Esophagus (tissue), 2 donors: Measurements from ENCODE around the gene ZNF579. TPM values are rescaled to one million over a fixed set of nuclear protein-coding genes. Genes with fewer than 3 reads are reported as not detected.

Experiments used
- H3K27ac ChIP-seq, 2 donors: one replicate each; pipeline ENCODE4 v1.5.1; 2013; ENCODE audit warnings: low read depth in 2 of 2, mild to moderate bottlenecking in 2 of 2, inconsistent platforms in 1 of 2, low read length in 1 of 2, moderate library complexity in 1 of 2
- H3K27me3 ChIP-seq, 2 donors: one replicate each; pipeline ENCODE4 v1.6.1; 2013; ENCODE audit warnings: low read length in 2 of 2, control low read depth in 1 of 2, mild to moderate bottlenecking in 1 of 2; ENCODE audit not compliant: insufficient read depth in 2 of 2, control insufficient read depth in 1 of 2
- H3K36me3 ChIP-seq, 2 donors: one replicate each; pipeline ENCODE4 v1.6.1; 2013; ENCODE audit warnings: low read length in 1 of 2; ENCODE audit not compliant: control insufficient read depth in 2 of 2, insufficient read depth in 2 of 2
- H3K4me1 ChIP-seq, 2 donors: one replicate each; pipeline ENCODE4 v1.6.1; 2013; ENCODE audit warnings: low read length in 1 of 2; ENCODE audit not compliant: control insufficient read depth in 2 of 2, insufficient read depth in 2 of 2
- H3K4me3 ChIP-seq, 2 donors: one replicate each; pipeline ENCODE4 v1.5.1; 2013; ENCODE audit warnings: low read length in 2 of 2, mild to moderate bottlenecking in 2 of 2, low read depth in 1 of 2, moderate library complexity in 1 of 2
- H3K9me3 ChIP-seq, 2 donors: one replicate each; pipeline ENCODE4 v1.6.1; 2013; ENCODE audit warnings: mild to moderate bottlenecking in 2 of 2, low read depth in 1 of 2, low read length in 1 of 2, moderate library complexity in 1 of 2; ENCODE audit not compliant: control insufficient read depth in 2 of 2, insufficient read depth in 1 of 2
- WGBS, 2 donors: extraction: QIAGEN DNeasy Blood & Tissue Kit; methylation state at CpG; one replicate each; pipeline ENCODE4 v1.1.7; 2013; 5-methylcytosine and 5-hydroxymethylcytosine counted together
- polyA plus RNA-seq, 2 donors: library from polyadenylated mRNA; stranded (reverse); fragments of 200-250 nt; gene quantifications; one replicate each; pipeline ENCODE4 v1.2.3, GENCODE V29; 2013
- donor health status: healthy with polysubstance abuse.
- donor health status: Bipolar disorder and iron deficiency.

ZNF579 gene, protein sequence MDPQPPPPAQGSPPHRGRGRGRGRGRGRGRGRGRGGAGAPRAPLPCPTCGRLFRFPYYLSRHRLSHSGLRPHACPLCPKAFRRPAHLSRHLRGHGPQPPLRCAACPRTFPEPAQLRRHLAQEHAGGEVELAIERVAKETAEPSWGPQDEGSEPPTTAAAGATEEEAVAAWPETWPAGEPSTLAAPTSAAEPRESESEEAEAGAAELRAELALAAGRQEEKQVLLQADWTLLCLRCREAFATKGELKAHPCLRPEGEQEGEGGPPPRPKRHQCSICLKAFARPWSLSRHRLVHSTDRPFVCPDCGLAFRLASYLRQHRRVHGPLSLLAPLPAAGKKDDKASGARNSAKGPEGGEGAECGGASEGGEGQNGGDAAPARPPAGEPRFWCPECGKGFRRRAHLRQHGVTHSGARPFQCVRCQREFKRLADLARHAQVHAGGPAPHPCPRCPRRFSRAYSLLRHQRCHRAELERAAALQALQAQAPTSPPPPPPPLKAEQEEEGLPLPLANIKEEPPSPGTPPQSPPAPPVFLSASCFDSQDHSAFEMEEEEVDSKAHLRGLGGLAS
- polyA plus RNA-seq, result 1 to 10 TPM; 3.4 to 4.4 TPM

DNA sequence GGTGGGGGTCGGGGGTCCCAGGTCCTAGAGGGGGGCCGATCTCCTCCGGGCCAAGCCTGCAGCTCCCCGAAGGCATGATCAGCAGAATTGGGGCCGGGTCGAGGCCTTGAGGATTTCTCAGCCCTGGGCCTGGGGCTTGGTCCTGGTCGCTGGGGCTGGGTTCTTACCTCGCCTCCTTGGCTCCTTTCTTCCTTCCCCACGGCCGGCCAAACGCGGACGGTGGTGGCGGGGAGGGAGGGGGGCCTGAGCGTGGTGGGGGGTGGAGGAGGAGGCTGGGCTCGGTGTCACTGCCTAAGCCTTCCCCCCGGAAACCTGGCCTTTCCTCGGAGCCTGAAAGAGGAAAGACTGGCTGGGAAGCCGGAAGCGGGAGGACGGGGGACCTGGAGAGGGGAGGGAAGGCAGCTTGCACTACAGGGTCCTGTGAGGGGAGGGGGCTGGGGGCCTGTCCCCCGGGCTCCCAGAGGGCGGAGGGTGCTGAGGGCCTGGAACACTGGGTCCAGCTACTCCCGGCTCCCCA lies at the start of gene ZNF579:
Gene ZNF579 (minus strand): TSS at position 221 of the 517 bp plus-strand sequence. CDS start 1,209 bp downstream, outside the sequence.
- Histone ChIP-seq H3K27me3 (no peaks in the 10 kb centered on the region), H3K4me1 (peaks cover 0 to 4% of the 10 kb centered on the region in 2 donors), H3K27ac (peak within 1 kb of the TSS; percentile 76 to 83), H3K9me3 (no peaks in the 10 kb centered on the region), H3K36me3 (peaks cover 4 to 9% of the 10 kb centered on the region in 2 donors), H3K4me3 (peak within 1 kb of the TSS; percentile 68 to 86)
- 0 to 1% methylated on average over 16 to 24 of the region's 24 CpGs for WGBS, 2 donors

DNA sequence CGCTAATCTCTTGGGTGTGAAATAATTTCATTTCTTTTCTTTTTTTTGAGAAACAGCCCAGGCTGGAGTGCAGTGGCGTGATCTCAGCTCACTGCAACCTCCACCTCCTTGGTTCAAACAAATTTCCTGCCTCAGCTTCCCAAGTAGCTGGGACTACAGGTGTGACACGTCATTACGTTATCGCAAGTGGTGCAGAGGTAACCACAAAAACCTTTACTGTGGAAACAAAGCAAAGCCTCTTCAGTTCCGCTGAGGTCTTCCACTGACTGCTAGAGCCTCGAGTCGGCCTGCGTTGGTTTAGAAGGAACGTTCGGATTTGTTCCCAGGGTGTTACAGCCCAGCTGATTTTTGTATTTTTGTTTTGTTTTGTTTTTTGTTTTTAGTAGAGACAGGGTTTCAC lies 45.7 kb upstream of the ZNF579 start:
- 62 to 83% methylated on average over 11 of the region's 11 CpGs for WGBS, 2 donors
- peaks cover 0 to 4% of the 10 kb centered on the region in 2 donors for H3K36me3 ChIP-seq

GRCh38 chr19:55625004-55625326 lies 44.3 kb upstream of the ZNF579 start:
- Histone ChIP-seq H3K27ac (peak overlapping the region; percentile 96 to 98), H3K4me3 (peak overlapping the region in 1 of 2 donors; percentile 46), H3K27me3 (no peaks in the 10 kb centered on the region), H3K36me3 (peaks cover 0 to 8% of the 10 kb centered on the region in 2 donors), H3K4me1 (peaks cover 0 to 1% of the 10 kb centered on the region in 2 donors), H3K9me3 (no peaks in the 10 kb centered on the region)
- 36 to 43% methylated on average over 11 of the region's 11 CpGs for WGBS, 2 donors

More for the DNA sequence above, 45.7 kb upstream of the ZNF579 start:
- no peaks in the 10 kb centered on the region for H3K27me3 ChIP-seq
- no peak overlapping the region for H3K27ac ChIP-seq
- no peaks in the 10 kb centered on the region for H3K9me3 ChIP-seq
- peaks cover 0 to 1% of the 10 kb centered on the region in 2 donors for H3K4me1 ChIP-seq
- H3K4me3 ChIP-seq, result no peak overlapping the region

DNA sequence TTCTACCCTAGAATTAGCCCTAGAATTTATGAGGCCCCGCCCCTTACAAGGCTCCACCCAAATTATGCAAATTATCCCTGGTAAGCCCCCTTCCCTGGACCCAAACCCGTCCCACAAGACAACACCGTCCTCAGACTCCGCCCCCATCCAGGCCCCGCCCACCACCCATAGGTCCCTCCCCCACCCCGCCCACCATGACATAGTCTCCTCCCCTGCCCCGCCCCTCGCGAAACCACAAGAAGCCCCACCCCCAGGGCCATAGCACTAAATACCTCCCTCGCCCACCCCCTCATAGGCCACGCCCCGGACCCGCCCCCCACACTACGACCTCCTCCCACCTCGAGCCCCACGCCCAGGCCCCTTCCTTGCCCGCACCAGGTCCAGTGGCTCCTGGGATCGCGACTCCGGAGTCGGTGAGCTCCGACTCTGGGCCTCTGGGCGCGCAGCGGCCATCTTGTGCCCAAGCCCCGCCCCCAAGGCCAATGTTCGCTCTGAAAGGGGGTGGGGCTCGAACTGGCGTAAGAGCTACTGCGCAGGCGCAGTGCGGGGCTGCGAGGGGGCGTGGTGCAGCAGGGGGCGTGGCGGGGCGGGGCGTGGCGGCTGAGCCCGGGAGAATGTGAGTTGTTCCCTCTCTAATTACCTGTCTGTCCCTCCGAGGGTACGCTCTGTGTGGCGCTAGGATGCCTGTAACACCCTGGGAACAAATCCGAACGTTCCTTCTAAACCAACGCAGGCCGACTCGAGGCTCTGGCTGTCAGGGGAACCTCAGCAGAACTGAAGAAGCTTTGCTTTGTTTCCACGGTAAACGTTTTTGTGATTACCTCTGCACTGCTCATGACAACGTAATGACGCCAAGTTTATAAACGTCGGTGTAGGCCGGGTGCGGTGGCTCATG lies 43.7 kb upstream of the ZNF579 start, which contains the start of gene ZNF784:
Gene ZNF784 (minus strand): TSS at position 458 of the 895 bp plus-strand sequence. CDS start 5 bp downstream, at position 453.
- H3K27me3 ChIP-seq, result no peaks in the 10 kb centered on the region
- peaks cover 0 to 1% of the 10 kb centered on the region in 2 donors for H3K4me1 ChIP-seq
- no peaks in the 10 kb centered on the region for H3K9me3 ChIP-seq
- 0 to 1% methylated on average over 53 to 56 of the region's 56 CpGs for WGBS, 2 donors
- peaks cover 0 to 8% of the 10 kb centered on the region in 2 donors for H3K36me3 ChIP-seq
- H3K4me3 ChIP-seq, result peak within 1 kb of the TSS; percentile 46 to 72
- H3K27ac ChIP-seq, result peak within 1 kb of the TSS; percentile 96 to 98

- Histone ChIP-seq H3K27ac (no peak overlapping the region), H3K27me3 (no peaks in the 10 kb centered on the region), H3K36me3 (peaks cover 0 to 8% of the 10 kb centered on the region in 2 donors), H3K4me1 (peaks cover 0 to 1% of the 10 kb centered on the region in 2 donors), H3K4me3 (no peak overlapping the region), H3K9me3 (no peaks in the 10 kb centered on the region)
- 53 to 57% methylated on average over 7 of the region's 7 CpGs for WGBS, 2 donors
These were observed 42.9 kb upstream of the ZNF579 start for GRCh38 chr19:55623561-55623960.

GRCh38 chr19:55623130-55623529 lies 42.5 kb upstream of the ZNF579 start:
- Histone ChIP-seq H3K9me3 (no peaks in the 10 kb centered on the region), H3K4me3 (no peak overlapping the region), H3K36me3 (peaks cover 0 to 8% of the 10 kb centered on the region in 2 donors), H3K27me3 (no peaks in the 10 kb centered on the region), H3K27ac (no peak overlapping the region), H3K4me1 (peaks cover 0 to 1% of the 10 kb centered on the region in 2 donors)
- WGBS, 2 donors, result 93 to 98% methylated on average over 7 of the region's 7 CpGs

DNA sequence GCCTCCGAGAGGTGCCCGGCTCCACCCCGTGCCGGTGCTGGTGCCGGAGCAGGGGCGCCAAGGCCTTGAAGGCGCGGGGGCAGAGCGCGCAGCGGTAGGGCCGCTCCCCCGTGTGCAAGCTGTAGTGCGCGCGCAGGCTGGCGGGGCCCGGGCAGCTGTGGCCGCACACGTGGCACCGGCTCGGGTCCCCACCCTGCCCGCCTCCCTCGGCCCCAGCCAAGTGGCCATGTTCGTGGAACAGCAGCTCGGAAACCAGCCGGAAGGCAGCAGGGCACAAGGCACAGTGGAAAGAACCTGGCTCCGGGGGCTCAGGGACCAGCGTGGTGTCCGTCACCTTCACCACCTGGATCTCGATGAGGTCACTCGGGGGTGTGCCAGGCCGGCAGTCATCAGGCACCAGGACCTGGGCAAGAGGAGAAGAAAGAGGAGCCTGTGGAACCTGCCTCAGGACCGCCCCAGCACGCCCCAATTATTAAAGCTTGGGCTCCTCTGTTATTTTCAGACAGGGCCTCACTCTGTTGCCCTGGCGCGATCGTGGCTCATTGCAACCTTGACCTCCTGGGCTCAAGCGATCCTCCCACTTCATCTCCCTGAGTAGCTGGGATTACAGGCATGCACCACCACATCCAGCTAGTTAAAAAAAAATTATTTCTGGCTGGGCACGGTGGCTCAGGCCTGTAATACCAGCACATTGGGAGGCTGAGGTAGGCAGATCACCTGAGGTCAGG lies 41.8 kb upstream of the ZNF579 start:
- H3K4me3 ChIP-seq, result no peak overlapping the region
- no peak overlapping the region for H3K27ac ChIP-seq
- H3K4me1 ChIP-seq, result peaks cover 0 to 1% of the 10 kb centered on the region in 2 donors
- H3K36me3 ChIP-seq, result peaks cover 0 to 9% of the 10 kb centered on the region in 2 donors
- WGBS, 2 donors, result 93 to 95% methylated on average over 40 of the region's 40 CpGs
- no peaks in the 10 kb centered on the region for H3K9me3 ChIP-seq
- H3K27me3 ChIP-seq, result no peaks in the 10 kb centered on the region

DNA sequence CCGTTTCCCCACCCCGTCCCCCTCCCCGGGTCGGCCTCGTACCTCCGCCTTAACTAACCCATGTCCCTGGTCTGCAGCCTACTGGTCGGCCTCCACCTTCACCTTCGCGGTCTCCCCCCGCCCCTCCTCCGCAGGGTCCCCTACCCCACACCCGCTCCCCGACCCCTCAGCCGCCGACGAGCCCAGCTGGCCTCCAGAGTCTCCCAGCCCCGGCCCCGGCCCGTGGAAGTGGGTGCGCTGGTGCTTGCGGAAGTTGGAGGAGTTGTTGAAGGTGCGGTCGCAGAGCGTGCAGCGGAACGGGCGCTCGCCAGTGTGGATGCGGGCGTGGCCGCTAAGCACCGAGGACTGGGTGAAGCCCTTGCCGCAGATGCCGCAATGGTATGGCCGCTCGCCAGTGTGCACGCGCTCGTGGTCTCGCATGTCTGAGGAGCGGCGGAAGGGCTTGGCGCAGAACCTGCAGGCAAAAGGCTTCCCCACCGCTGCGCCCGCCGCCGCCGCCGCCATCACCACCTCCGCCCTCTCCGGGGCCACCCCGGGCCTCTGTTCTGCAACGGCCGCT lies 41.1 kb upstream of the ZNF579 start:
- no peaks in the 10 kb centered on the region for H3K27me3 ChIP-seq
- H3K27ac ChIP-seq, result no peak overlapping the region
- peaks cover 0 to 12% of the 10 kb centered on the region in 2 donors for H3K36me3 ChIP-seq
- WGBS, 2 donors, result 95 to 96% methylated on average over 55 of the region's 55 CpGs
- no peaks in the 10 kb centered on the region for H3K9me3 ChIP-seq
- no peak overlapping the region for H3K4me3 ChIP-seq
- peaks cover 0 to 1% of the 10 kb centered on the region in 2 donors for H3K4me1 ChIP-seq
